ENCODE measurements around the gene EHF. TPM values are rescaled to one million over a fixed set of nuclear protein-coding genes. Genes with fewer than 3 reads are reported as not detected.

EHF gene
- total and polyA plus RNA-seq, 2 experiments from 2014 or later, result 5.8 to 9.0 TPM

GRCh38 chr11:34648036-34648435, 27.1 kb downstream of the EHF start:
- H3K27me3 ChIP-seq, result no peaks in the 10 kb centered on the region
- no peak overlapping the region for H3K27ac ChIP-seq
- DNase-seq (ENCODE audit: low spot score), result no peak
- no peak overlapping the region for H2AFZ ChIP-seq
- no peaks in the 10 kb centered on the region for H3K36me3 ChIP-seq (replicated peaks; ENCODE audit: insufficient read depth, low read depth)
- no peak overlapping the region for H3K4me3 ChIP-seq
- WGBS (ENCODE audit: low lambda C conversion rate, missing lambda C conversion rate), result 94% methylated on average over 1 of the region's 1 CpG
- no peaks in the 10 kb centered on the region for H3K9me2 ChIP-seq (replicated peaks; ENCODE audit: insufficient read depth)
- H3K4me2 ChIP-seq, result no peak overlapping the region
- no peaks in the 10 kb centered on the region for H3K9me3 ChIP-seq (ENCODE audit: low read depth)
- H4K20me1 ChIP-seq (ENCODE audit: insufficient read depth, poor library complexity, severe bottlenecking), result no peaks in the 10 kb centered on the region
- no peaks in the 10 kb centered on the region for H3K4me1 ChIP-seq (ENCODE audit: insufficient read depth)
- H3K79me2 ChIP-seq, result no peaks in the 10 kb centered on the region
- TF ChIP-seq EZH2phosphoT487 (IDR thresholded peaks at IDR 0.05; ENCODE audit: low read depth, severe bottlenecking, unreplicated experiment), result no peak
- TF ChIP-seq CTCF (IDR thresholded peaks at IDR 0.05; ENCODE audit: poor library complexity), result no peak

GRCh38 chr11:34649597-34649996, 28.7 kb downstream of the EHF start:
- Histone ChIP-seq H3K36me3 (replicated peaks; ENCODE audit: insufficient read depth, low read depth) (no peaks in the 10 kb centered on the region), H4K20me1 (ENCODE audit: insufficient read depth, poor library complexity, severe bottlenecking) (no peaks in the 10 kb centered on the region), H3K27ac (no peak overlapping the region), H3K4me1 (ENCODE audit: insufficient read depth) (peaks cover 5% of the 10 kb centered on the region), H3K79me2 (no peaks in the 10 kb centered on the region), H3K4me2 (no peak overlapping the region), H3K9me3 (ENCODE audit: low read depth) (no peaks in the 10 kb centered on the region), H3K4me3 (no peak overlapping the region), H3K27me3 (no peaks in the 10 kb centered on the region), H2AFZ (no peak overlapping the region), H3K9me2 (replicated peaks; ENCODE audit: insufficient read depth) (no peaks in the 10 kb centered on the region)
- TF ChIP-seq EZH2phosphoT487 (IDR thresholded peaks at IDR 0.05; ENCODE audit: low read depth, severe bottlenecking, unreplicated experiment), result no peak
- TF ChIP-seq EZH2 (IDR thresholded peaks at IDR 0.05; ENCODE audit: borderline replicate concordance), result no peak
- TF ChIP-seq CTCF (IDR thresholded peaks at IDR 0.05; ENCODE audit: poor library complexity), result no peak
- no peak for DNase-seq (ENCODE audit: low spot score)
- 79% methylated on average over 2 of the region's 2 CpGs for WGBS (ENCODE audit: low lambda C conversion rate, missing lambda C conversion rate)

- Histone ChIP-seq H3K27ac (no peak overlapping the region), H3K27me3 (no peaks in the 10 kb centered on the region), H3K79me2 (no peaks in the 10 kb centered on the region), H2AFZ (no peak overlapping the region), H4K20me1 (ENCODE audit: insufficient read depth, poor library complexity, severe bottlenecking) (no peaks in the 10 kb centered on the region), H3K4me3 (no peak overlapping the region), H3K9me3 (ENCODE audit: low read depth) (no peaks in the 10 kb centered on the region), H3K4me2 (no peak overlapping the region), H3K4me1 (ENCODE audit: insufficient read depth) (peaks cover 6% of the 10 kb centered on the region), H3K36me3 (replicated peaks; ENCODE audit: insufficient read depth, low read depth) (no peaks in the 10 kb centered on the region), H3K9me2 (replicated peaks; ENCODE audit: insufficient read depth) (no peaks in the 10 kb centered on the region)
- 92% methylated on average over 6 of the region's 6 CpGs for WGBS (ENCODE audit: low lambda C conversion rate, missing lambda C conversion rate)
- no peak for DNase-seq (ENCODE audit: low spot score)
- no peak for TF ChIP-seq CTCF (IDR thresholded peaks at IDR 0.05; ENCODE audit: poor library complexity)
- TF ChIP-seq EZH2phosphoT487 (IDR thresholded peaks at IDR 0.05; ENCODE audit: low read depth, severe bottlenecking, unreplicated experiment), result no peak
- TF ChIP-seq EZH2 (IDR thresholded peaks at IDR 0.05; ENCODE audit: borderline replicate concordance), result no peak
These were observed 29.6 kb downstream of the EHF start for GRCh38 chr11:34650528-34650927.

- Histone ChIP-seq H3K4me3 (no peak overlapping the region), H3K9me2 (replicated peaks; ENCODE audit: insufficient read depth) (no peaks in the 10 kb centered on the region), H3K4me1 (ENCODE audit: insufficient read depth) (peaks cover 6% of the 10 kb centered on the region), H2AFZ (no peak overlapping the region), H3K79me2 (no peaks in the 10 kb centered on the region), H3K9me3 (ENCODE audit: low read depth) (no peaks in the 10 kb centered on the region), H3K36me3 (replicated peaks; ENCODE audit: insufficient read depth, low read depth) (no peaks in the 10 kb centered on the region), H3K27me3 (no peaks in the 10 kb centered on the region), H3K27ac (no peak overlapping the region), H4K20me1 (ENCODE audit: insufficient read depth, poor library complexity, severe bottlenecking) (no peaks in the 10 kb centered on the region), H3K4me2 (no peak overlapping the region)
- WGBS (ENCODE audit: low lambda C conversion rate, missing lambda C conversion rate), result 72% methylated on average over 3 of the region's 3 CpGs
- no peak for TF ChIP-seq CTCF (IDR thresholded peaks at IDR 0.05; ENCODE audit: poor library complexity)
- DNase-seq (ENCODE audit: low spot score), result no peak
These were observed 30.7 kb downstream of the EHF start for GRCh38 chr11:34651551-34651950.

Data from hepatocyte (in vitro differentiated cells).